ENCODE measurements around the gene FAHD1. TPM values are rescaled to one million over a fixed set of nuclear protein-coding genes. Genes with fewer than 3 reads are reported as not detected.

Gene FAHD1
- total and polyA plus RNA-seq, 3 donors from 2014 or later: 20.6 to 65.8 (median 57.5) TPM

- WGBS, 2 donors: 78 to 86% methylated on average over 5 of the region's 5 CpGs
- Histone ChIP-seq H3K9me3 (no peaks in the 10 kb centered on the region), H3K27me3 (no peaks in the 10 kb centered on the region), H3K4me3 (no peak overlapping the region), H3K27ac (no peak overlapping the region), H3K36me3 (ENCODE audit: low read depth, missing control alignments) (no peaks in the 10 kb centered on the region), H3K4me1 (no peaks in the 10 kb centered on the region)
- TF ChIP-seq CTCF (IDR thresholded peaks at IDR 0.05): no peak
- TF ChIP-seq POLR2A (IDR thresholded peaks at IDR 0.05): no peak
- intact Hi-C loops (cut with DNase I; ENCODE audit: low total_unique reads): no loop called here
- DNase-seq: no peak
Observed at GRCh38 chr16:1861730-1862129, 34.7 kb downstream of the FAHD1 start.

- no peaks in the 10 kb centered on the region for H3K36me3 ChIP-seq (ENCODE audit: low read depth, missing control alignments)
- no peaks in the 10 kb centered on the region for H3K9me3 ChIP-seq
- no peaks in the 10 kb centered on the region for H3K27me3 ChIP-seq
- no peak for DNase-seq
- intact Hi-C loops (cut with DNase I; ENCODE audit: low total_unique reads): no loop called here
- 83 to 84% methylated on average over 9 of the region's 9 CpGs for WGBS, 2 donors
- no peak overlapping the region for H3K4me3 ChIP-seq
- no peaks in the 10 kb centered on the region for H3K4me1 ChIP-seq
- H3K27ac ChIP-seq: no peak overlapping the region
- TF ChIP-seq POLR2A (IDR thresholded peaks at IDR 0.05) (no peak), CTCF (IDR thresholded peaks at IDR 0.05) (no peak)
Observed at GRCh38 chr16:1862394-1862793, 35.4 kb downstream of the FAHD1 start.

GRCh38 chr16:1863681-1864460 is 36.9 kb downstream of the FAHD1 start:
- Histone ChIP-seq H3K27me3 (no peaks in the 10 kb centered on the region), H3K36me3 (ENCODE audit: low read depth, missing control alignments) (no peaks in the 10 kb centered on the region), H3K4me3 (no peak overlapping the region), H3K4me1 (no peaks in the 10 kb centered on the region), H3K9me3 (no peaks in the 10 kb centered on the region), H3K27ac (no peak overlapping the region)
- intact Hi-C loops (cut with DNase I; ENCODE audit: low total_unique reads): no loop called here
- peak in 1 of 3 experiments; percentile 71 for TF ChIP-seq CTCF (IDR thresholded peaks at IDR 0.05)
- no peak for TF ChIP-seq POLR2A (IDR thresholded peaks at IDR 0.05)
- DNase-seq: no peak
- WGBS, 2 donors: 24 to 39% methylated on average over 4 of the region's 4 CpGs

GRCh38 chr16:1865902-1866690 is 39.1 kb downstream of the FAHD1 start:
- WGBS, 2 donors: 78 to 81% methylated on average over 6 of the region's 6 CpGs
- no peak for DNase-seq
- Histone ChIP-seq H3K27me3 (no peaks in the 10 kb centered on the region), H3K4me3 (no peak overlapping the region), H3K4me1 (no peaks in the 10 kb centered on the region), H3K9me3 (no peaks in the 10 kb centered on the region), H3K36me3 (ENCODE audit: low read depth, missing control alignments) (no peaks in the 10 kb centered on the region), H3K27ac (no peak overlapping the region)
- TF ChIP-seq POLR2A (IDR thresholded peaks at IDR 0.05): no peak
- TF ChIP-seq CTCF (IDR thresholded peaks at IDR 0.05): no peak
- intact Hi-C loops (cut with DNase I; ENCODE audit: low total_unique reads): no loop called here
